SH-SY5Y (cell line): ENCODE results near the gene HUWE1.

Source experiments
- GATA2 ChIP-seq: IDR thresholded peaks from 2 replicates; pipeline ENCODE4 v1.6.1; 2011; ENCODE audit warnings: mild to moderate bottlenecking, low read depth, low read length
- GATA3 ChIP-seq: IDR thresholded peaks from 2 replicates; pipeline ENCODE4 v1.6.1; 2011; ENCODE audit warnings: low read depth, mild to moderate bottlenecking, low read length, moderate library complexity

The HUWE1 gene

DNA sequence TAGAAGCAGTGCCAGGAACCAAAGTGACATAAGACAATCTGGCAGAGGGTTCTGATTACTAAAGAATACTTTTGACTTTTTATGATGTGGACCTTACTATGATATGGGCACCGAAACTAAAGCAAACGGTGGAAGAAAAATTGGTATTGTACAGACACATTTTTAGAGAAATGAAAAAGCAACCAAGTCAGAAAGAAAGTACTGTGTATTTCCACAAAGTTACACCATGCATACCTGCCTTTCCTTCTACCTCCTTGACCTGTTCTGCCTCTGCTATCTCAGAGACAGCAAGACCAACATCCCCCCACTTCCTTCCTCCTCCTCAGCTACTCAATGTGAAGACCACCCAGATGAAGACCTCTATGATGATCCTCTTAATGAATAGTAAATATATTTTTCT, 88.3 kb downstream of the HUWE1 start:
- no peak for TF ChIP-seq GATA2
- TF ChIP-seq GATA3: no peak

DNA sequence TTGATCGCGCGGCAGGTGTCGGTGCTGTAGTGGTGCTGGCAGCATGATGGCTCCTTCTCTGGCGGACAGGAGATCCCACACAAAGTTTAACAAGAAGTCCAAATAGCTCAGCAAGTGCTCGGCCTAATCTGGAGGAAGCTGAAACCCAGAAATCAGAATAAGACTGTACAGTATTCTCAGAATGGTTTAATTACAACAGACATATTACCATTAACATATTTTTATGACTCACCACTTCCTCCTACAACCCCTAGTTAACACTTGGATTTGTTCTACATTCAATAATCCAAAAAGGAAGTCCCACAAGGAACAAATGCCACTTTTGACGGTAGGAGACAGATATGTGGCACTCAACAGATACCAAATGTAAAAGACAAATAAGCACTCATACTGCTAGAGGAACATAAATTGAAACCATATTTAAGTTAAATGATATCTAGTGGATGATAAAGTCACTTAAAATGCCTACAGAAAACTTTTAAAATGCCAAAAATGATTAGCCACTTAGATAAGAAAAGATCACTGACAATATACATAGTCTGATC, 91.2 kb downstream of the HUWE1 start:
- TF ChIP-seq GATA3: no peak
- no peak for TF ChIP-seq GATA2

DNA sequence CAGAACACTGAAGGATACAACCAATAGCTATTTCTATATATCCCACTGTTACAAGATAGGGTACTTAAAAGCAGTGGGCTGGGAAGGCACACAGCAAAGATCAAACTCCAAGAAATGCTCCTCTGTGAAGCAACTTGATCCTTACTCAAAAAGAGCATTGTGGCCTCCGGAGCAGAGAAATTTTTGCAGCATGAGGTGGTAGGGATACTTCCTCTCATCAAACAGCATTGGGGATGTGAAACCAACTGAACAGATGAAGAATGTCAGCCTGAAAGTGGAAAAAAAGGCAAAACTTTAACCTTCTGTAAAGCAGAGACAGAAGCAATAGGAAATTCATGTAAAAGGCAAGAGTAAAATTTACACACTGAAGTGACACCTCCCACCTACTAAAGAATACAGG, 92.2 kb downstream of the HUWE1 start:
- no peak for TF ChIP-seq GATA3
- TF ChIP-seq GATA2: no peak

DNA sequence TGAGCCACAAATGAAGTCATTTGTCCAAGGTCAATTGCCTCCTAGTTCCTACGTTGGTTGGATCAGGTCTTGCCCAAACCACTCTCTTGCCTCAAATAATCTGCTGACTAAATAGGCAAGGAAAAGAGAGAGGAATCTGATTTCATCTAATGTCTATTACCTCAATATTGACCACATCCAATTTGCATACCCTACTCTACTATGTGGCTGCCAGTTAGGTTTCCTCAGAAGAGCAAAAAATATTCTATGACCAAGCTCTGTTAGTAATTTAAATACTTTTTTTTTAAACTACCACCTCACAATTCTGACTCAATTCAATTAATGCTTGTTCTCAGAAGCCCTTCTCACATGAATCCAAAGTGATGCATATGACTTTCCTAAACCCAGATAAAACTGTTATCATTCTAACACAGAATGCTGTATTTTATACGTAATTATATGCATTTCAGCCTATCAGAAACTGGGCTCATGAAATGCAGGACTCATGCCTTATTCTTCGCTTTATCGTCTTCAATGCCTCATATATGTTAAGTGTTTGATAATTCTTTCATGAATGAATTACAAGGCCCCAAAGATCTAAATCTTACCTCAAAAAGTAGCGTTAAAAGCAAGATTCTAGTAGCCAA, 98.6 kb downstream of the HUWE1 start:
- TF ChIP-seq GATA2 (no peak), GATA3 (no peak)

DNA sequence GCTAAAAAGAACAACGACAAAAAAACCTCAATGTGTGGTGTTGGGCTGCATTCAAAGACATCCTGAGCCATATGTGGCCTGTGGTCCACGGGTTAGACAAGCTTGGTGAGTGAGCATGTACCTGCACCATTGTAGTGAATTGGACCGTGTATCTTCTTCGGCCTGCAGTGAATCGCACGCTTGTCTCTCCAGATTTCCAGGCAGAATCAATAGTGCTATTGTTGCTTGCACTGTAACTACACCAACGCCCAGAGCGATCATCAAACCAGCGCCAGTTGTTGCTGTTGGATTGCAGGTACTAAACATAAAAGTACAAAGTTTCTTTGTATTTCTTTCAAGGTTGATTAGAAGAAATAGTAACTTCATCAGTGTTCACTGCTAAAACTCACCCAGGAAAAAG, 101.6 kb downstream of the HUWE1 start:
- TF ChIP-seq GATA2 (no peak), GATA3 (no peak)

DNA sequence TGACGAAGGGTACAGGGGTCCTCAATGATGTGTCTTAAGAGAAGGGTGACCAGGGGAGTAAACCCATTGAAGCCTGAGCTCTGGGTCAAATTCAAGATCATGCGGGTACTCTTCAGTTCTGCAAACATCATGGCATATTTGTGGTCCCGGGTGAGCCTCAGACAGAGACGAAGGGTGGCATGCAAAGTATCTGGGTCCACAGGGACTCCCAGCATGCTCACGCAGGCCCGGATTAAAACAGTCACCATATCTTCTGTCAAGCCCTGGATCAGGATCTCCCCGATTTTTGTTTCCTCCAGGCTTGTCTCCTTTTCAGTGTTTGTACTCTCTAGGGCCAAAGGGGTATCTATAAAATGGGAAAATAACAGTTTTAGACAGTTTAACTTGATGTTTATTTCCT, 102.9 kb downstream of the HUWE1 start:
- TF ChIP-seq GATA2 (no peak), GATA3 (no peak)

DNA sequence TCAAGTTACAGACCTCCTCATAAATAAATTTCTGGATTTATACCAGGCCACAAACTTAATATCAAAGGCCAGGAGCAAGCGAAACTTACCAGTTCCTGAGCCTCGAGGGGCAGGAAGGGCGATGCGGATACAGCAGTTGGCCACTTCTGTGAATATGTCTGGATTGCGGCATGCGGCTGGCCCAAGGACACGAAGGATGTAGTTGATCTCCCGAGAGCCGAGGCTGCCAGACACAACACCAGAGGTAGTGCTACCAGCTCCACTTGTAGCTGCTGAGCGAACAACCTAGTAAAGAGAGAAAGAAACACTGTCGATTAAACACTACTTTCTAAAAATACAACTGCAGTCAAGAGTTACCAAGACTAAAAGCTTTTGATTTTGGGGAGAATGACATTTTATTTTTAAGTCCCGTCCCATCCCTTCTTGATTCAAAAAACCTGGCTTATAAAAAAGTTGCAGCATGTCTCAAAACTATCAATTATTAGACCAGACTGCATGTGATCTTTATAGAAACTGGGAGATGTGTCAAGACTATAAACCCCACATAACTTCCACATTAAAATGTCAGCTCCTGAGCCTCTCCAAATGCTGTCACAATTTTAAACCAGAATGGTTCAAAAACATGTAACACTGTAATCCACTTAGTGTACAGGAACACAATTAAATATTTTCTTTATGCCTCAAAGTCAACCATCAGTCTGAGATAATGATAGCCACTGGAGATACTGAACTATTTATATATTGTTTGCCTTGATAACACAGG, 105.6 kb downstream of the HUWE1 start:
- TF ChIP-seq GATA2: no peak
- TF ChIP-seq GATA3: no peak

DNA sequence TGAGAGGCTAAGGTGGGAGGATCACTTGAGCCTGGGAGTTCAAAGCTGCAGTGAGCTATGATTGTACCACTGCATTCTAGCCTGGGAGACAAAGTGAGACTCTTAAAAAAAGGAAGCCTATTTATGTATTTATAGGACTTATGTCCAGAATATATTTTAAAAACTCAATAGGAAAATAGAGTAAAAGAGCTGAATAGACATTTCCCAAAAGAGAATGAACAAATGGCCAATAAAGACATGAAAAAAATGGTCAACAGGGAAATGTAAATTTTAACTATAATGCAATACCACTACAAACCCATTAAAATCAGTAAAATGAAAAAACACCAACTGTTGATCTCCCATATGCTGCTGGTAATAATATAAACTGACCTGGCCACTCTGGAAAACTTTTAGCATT, 115.0 kb downstream of the HUWE1 start:
- TF ChIP-seq GATA2: no peak
- no peak for TF ChIP-seq GATA3

DNA sequence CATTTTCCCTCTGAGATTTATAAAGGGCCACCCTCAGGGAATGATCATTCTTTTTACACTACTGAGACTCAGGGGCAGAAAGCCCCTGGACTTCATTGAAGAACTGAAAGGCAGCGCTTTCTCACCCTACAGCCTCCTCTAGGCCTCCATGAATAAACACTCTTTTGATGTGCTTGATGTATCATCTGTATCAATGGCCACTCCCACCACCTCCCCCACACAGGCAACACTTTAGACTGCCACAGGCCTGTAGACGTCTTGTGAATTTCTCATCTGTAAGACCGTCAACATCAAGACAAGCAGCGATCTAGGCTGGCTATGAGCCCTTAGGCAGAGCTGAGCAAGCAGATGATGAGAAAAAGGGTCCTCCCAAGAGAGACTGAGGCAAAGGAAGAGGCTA, 123.2 kb downstream of the HUWE1 start:
- TF ChIP-seq GATA2 (no peak), GATA3 (no peak)

DNA sequence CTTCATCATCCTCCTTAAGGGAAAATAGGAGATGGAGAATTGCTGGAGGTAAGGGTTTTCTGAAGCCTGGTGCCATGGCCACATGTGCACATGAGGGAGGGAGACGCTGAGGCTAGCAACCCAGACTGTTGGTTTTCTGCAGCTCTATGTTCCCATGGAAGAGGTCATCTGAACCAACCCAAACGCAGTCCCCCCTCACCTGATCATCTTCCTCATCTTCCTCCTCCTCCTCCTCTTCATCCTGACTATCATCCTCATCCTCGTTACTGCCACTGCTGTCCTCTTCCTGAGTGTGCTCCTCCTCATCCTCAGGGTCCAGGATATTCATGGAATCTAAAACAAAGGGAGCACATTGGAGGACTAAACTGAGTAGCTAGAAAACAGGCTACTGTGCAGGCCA, 124.6 kb downstream of the HUWE1 start:
- no peak for TF ChIP-seq GATA2
- no peak for TF ChIP-seq GATA3

DNA sequence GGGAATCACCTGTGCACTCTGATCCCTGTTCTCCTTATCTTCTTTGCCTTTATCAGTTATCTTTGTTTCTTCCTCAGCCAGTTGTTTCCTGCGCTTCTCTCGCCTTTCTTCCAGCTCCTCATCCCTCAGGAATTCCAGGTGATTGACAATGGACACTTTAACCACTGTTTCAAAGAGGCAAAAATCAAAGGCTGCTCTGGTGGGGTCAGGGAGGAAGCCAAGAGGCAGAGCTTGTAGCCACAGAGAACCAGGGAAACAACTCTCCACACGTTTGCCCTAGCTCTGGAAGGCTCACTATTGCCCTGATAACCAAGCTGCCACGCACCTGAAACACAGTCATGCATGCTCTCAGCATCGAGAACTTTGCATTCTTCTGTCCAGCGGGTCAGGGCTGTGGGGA, 127.9 kb downstream of the HUWE1 start:
- TF ChIP-seq GATA3: no peak
- no peak for TF ChIP-seq GATA2

DNA sequence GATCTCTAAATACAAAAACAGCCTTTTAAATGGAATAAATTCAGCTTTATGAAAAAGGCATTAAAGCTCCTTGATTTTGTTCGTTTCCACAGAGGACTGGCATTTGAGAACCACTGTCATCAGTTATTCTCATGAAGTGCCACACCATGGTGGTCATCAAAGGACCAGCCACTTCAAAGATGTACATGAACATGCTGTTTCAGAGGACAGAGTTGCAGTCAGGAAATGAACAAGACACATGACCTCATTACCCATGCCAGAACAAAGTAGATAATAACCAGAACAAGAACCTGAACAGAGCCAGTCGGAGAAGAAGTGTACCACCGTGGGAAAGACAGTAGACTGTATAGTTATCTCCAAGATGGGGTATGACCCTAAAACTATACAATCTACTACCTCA, 129.7 kb downstream of the HUWE1 start:
- TF ChIP-seq GATA2 (no peak), GATA3 (no peak)

DNA sequence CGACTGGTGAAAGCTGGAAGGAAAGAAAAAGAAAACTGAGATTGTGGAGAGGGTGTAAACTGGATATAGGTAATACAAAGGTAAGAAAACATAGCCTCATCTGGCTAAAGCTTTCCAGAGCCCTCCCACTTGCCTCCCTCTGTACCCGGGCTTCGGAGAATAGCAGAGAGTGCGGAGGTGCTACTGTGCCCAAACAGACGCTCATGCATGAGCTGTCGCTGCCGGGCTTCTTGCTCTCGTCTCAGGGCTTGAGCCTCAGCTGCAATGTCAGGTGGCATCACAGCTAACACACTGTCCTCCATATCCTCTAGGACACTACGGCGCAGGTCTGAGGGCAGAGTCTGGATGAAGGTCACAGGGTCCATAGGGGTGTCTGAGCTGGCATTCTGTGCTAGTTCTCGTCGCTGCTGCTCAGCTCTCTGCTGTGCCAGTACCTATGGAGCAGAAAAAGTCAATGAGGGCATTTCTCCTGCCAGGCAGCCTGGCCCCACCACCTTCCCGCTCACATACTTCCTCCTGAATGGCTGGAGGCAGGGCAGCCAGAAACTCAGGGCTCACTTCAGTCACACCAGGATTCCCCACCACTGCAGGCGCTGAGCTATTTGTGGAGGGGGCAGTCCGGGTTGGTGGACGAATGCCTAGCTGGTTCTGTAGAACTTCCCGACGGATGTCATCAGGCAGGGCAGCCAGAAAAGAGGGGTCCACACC, 135.6 kb downstream of the HUWE1 start:
- TF ChIP-seq GATA3 (no peak), GATA2 (no peak)

DNA sequence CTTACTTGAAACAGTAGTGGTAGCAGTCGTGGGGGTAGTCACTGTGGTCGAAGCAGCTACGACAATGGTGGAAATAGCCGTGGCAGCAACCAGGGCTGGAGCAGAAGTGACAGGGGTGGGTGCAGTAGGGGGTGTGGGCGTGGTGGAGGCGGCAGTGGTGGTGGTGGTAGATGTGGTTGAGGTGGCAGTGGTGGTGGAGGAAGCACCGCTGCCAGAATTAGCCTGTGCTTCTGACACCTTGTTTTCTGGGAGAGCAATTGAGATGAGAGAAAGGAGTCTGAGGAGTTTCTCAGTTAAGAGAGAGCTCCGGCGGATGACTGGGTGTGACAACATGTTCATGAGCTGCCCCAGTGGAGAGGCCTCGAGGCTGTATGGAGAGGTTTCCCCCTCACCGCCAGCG, 138.9 kb downstream of the HUWE1 start:
- TF ChIP-seq GATA3 (no peak), GATA2 (no peak)
